GM10847 (cell line): ENCODE measurements around the gene FILIP1.

Source experiments
- POLR2A ChIP-seq: IDR thresholded peaks from 2 replicates; pipeline ENCODE4 v1.6.1; 2011; ENCODE audit not compliant: insufficient read length; ENCODE audit errors: extremely low read depth

FILIP1 gene

DNA sequence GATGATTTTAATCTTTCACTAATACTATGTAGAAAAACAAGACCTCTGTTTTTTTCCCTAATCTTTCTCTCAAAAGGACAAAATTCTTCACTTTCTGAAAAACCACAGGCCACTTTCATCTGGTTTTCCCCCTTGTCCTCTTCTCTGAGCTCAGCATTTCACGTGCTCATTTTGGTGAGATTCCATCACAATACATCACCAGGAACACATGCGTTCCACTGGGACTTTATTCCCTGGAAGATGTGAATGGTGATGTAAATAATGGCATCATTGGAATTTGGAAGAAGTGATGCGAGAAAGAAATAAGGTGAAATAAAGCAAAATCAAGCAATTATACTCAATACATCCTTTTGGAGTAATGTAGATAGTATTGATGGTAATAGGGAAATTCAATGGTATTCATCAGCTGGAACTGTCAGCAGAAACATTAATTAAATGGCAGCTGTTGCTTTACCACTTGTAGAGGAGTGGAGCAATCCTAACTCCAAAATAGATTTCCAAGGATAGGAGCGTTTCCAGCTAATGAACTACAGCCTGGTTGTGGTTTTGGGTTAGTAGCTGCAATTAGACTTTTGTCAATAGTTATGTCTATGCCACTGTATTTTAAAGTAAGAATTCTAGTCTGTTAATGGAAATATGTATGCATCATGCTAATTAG is 11.5 kb downstream of the FILIP1 start:
- no peak for TF ChIP-seq POLR2A

DNA sequence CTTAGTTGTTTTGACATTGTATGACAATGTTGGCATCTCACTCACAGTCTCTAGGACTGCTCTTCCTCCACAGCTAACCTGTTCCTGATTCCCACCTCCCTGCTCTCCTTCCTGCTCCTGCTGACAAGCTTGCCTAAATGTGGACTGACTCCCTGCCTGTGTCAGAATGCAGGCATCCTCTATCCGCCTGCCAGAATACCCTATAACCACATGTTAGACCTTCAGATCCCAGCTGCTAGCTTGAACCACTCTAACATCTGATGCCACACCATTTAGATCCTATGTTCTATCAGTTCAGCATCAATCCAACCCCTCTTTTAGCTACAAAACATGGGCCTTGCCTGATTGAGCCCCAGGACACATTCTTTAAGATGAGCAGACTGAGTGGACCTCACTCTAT is 12.2 kb downstream of the FILIP1 start:
- no peak for TF ChIP-seq POLR2A

DNA sequence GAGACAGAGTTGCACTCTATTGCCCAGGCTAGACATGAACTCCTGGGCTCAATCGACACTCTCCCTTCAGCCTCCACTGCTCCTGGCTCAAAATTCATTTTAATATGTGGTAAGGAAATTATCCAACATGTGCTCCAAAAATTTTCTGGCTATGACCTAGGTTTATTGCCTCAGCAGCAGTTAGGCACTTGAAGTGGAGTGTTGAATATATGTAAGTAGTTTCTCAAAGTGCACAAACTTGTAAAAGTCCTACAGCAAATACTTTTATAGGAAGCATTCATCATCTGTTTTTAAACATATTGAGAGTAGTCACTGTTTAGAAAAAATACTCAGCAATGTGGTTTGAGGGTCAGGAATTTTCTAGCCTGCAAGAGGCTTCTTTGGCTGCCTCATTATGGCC is 13.2 kb downstream of the FILIP1 start:
- no peak for TF ChIP-seq POLR2A

DNA sequence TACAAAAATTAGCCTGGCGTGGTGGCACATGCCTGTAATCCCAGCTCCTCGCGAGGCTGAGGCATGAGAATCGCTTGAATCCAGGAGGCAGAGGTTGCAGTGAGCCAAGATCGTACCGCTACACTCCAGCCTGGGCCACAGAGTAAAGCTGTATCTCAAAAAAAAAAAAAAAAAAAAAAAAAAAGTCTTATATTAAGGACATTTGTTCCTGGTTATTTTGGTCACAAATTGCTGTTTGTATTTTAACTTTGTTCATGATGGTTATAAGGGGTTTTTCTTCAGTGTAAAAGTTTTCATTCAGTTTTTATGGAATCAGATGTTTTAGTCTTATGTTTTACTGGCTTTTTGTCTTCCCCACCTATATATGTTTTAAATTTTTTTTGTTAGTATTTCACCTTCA is 13.9 kb downstream of the FILIP1 start:
- no peak for TF ChIP-seq POLR2A

DNA sequence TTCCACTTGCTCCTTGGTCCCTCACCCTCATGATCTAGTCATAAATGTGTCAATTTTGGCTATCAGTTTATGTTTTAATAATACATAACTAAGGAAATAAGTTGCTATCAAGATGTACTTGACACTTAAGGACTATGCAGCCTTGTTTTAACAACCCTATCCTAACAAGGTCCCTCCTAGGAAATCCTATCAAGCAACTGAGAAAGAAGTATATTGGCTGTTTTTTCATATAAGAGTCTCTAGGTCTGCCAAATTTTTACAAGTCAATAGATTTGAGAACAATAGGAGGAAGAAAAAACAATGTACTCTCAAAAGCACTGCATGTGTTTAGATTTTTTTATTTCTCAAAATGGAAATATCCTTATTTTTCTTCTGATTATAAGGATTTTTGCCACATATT is 14.7 kb downstream of the FILIP1 start:
- no peak for TF ChIP-seq POLR2A

DNA sequence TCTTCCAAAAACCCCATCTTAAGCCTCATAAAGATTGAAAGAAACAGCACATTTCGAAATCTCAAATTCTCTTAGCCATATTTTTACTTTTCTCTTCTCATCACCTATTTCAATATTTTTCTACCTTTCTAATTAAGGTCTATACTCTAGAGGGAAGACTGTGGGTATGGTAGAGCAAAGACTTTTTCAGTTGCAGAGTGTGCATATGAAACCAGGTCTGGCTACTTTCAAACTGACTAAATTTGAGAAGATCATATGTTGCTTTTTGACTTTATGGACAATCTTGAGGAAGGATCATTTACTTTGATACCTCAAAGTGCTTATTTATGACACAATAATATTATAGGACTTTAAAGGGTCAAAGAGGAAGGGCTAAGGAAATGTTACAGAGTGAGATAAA is 20.7 kb downstream of the FILIP1 start:
- no peak for TF ChIP-seq POLR2A

DNA sequence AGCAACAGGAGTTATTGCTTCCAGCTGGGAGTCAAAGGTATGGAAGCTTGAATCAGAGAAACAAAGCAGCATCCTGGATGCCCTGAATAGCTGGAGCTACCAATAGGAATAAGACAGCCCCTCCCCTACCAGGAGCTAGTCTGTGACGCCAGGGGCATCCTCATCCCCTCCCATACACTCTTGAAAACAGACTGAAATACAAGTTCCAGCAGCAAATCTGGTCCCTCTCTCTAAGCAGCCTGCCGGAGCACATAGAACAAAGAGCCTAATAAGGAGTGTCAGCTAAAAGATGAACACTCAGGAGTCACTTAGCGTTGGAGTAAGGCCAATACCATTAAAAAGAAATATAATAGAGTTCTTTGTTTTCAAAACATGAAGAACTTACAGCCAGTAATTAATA is 25.6 kb downstream of the FILIP1 start:
- TF ChIP-seq POLR2A: no peak

DNA sequence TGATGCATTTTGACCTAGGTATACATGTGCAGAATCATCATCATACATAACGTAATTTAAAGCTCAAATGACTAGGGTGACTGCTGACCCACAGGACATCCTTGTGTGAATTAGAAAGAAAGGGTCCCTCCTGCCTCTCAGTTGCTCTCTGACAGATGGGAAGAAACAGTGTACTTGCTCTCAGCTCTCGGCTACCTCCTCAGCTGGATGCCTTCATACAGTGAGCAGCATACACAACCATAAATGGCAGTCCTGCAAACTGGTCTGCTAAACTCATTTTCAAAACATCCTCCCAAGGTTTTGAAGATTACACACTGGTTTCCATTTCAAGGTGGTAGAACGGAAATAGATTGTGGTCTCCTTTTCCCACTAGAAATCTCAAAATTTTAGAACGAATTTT is 26.3 kb downstream of the FILIP1 start:
- no peak for TF ChIP-seq POLR2A

DNA sequence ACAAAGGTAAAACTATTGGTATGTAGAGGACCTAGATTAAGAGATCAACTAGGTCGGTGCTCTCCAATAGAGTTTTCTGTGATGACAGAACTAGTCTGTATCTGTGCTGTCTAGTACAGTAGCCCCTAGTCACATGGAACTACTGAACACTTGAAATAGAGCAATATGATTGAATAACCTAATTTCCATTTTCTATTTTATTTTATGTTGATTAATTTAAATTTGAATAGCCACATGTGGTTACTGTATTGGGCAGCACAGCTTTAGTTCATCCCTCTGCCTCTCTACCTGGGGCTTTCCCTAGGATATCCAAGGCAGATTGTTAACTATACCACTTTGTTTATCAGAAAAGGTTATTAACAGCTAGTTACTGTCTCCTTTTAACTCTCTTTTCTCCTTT is 27.0 kb downstream of the FILIP1 start:
- no peak for TF ChIP-seq POLR2A

DNA sequence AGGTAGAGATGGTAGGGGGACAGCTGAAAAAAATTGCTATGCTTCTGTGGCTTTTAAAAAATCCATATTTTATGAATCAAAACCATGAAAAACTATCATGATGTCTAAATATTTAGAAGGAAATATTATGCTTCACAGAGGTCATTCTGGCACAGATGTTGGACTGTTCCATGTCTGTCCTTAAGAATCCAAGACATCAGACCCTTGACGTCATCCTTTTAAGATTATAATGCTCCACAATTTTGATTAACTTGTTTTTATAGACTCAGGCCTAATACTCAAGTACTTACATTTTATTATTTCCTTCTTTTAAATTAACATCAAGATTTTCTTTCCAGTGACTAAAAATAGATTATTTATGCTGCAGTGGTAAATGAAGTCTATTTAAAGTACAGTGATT is 29.7 kb downstream of the FILIP1 start:
- no peak for TF ChIP-seq POLR2A

DNA sequence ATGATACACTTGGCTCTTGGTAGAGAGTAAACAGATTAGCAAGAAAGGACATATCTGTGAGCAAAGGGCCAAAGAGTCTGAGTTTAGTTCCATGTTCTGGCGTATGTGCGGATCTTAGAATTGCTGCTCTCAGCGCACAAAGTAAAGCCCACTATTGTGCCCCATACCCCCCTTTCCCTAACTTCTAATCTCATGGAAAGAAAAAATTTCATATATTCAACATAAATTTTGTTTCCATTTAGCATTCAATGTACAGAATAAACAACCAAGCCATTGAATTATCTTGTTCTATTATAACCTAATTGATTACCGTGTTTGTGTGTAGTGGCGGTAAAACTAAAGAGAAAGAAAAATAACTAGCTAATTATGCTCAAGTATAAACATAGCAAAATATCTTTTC is 30.5 kb downstream of the FILIP1 start:
- TF ChIP-seq POLR2A: no peak

DNA sequence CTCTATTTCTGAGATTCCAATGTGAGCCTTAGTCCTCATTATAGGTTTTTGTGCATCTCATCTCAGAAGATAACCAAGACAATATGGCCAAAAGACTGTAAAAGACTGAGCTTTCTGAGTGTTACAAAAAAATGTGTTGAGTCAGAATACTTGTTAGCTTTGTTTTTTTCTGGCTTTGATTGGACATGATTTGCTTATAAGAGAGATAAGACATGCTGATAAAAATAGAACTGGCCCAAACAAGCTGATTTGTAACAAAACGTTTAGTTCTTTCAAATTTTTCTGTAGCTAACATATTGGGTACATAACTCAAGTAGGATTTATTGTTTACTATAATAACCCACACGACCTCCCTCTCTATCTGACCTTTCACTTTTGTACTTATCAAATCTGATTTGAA is 32.9 kb downstream of the FILIP1 start:
- TF ChIP-seq POLR2A: no peak

DNA sequence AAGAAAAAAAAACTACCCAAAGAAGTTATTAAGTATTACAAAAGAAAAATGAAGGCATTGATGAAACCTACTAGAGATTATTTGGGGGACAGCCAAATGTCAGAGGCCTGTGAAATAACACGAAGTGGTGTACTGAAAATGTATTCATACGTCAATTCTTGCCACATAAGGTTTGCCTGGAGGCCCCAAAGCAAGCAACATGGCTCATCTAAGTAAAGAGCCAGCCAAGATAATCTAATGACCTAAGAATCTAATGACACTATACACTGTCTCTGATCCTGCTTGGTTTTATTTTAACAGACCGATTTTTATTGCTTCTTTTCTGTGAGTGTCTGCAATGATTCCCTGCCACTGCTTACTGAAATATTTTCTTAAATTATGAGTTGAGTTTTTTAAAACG is 34.7 kb downstream of the FILIP1 start:
- no peak for TF ChIP-seq POLR2A

DNA sequence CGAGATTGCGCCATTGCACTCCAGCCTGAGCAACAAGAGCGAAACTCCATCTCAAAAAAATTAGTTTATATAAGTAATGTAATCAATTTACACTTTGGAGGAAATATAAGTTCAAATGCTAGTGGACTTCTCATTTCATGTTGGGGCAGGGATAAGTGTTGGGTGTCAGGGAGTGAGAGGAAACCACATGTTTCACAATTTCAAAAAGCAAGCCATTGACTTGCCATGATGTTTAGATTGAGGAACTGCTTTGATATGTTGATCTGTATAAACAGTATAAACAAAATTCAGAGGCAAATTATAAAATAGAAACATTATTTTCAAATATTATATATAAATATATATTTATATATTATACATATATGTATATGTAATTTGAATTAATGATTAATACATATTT is 42.7 kb downstream of the FILIP1 start:
- no peak for TF ChIP-seq POLR2A

DNA sequence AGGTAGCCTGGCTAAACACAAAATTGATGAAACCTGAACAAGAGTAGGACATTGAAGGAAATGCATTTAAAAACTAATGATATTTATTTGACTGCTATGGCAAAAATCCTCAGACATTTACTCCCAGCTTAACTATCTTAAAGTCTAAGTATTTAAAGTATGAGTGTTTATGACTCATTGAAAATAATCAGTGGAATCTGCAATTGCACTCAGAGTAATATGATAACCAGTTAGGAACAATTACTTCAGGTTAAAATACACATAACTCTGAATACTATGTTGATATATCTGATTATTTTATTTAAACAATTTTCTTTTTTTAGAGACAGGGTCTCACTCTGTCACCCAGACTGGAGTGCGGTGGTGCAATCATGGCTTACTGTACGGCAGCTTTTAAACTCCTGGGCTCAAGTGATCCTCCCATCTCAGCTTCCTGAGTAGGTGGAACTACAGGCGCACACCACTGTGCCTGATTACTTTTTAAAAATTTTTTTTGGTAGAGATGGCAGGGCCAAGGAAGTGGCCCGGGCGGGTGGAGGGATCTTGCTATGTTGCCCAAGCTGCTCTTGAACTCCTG is 43.9 kb downstream of the FILIP1 start:
- no peak for TF ChIP-seq POLR2A

DNA sequence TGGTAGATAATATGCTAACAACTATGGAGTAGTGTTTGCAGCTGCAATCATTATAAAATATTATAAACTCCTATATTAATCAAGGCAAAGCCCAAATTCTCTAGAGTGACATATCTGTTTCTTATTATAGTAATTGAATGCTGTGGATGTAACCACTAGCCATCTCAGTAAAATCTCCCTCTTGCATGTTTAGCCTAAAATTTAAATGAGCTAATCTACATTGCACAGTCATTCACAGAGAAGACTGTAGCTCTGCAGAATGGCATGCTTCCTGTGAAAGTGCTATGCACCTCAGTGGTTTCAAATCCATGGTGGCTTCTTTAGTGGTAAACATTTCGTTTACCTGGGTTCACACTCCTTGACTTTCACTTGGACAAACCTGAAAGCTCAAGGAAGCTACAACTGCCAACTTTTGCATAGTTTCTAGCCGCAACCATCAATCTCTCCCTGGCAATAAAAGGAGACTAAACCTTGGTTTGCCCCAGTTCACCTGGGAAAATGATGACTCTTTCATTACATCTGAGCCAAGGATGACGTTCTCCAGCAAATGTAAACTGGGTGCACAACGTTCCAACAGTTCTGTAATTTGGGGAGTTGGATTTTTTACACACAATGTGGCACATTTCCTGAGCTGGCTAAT is 47.2 kb downstream of the FILIP1 start:
- no peak for TF ChIP-seq POLR2A

DNA sequence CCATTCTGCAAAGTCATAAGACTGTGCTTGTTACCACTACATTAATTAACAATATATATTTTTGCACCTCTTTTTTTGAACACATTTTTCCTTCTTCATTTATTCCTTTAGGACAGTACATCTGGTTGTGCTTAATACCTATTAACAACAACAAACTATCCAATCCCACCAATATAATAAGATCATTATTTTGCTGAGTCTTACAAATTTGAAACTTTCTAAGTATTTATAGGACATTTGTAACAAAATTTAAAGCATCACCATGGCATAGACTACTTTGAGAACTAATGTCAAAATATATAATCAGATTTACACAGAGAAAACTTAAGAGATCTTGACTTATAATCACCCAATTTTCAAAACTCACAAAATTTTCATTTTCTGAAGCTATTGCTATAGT is 47.9 kb downstream of the FILIP1 start:
- TF ChIP-seq POLR2A: no peak
